ENCODE results near the gene STON1. TPM values are rescaled to one million over a fixed set of nuclear protein-coding genes. Genes with fewer than 3 reads are reported as not detected.
"Not testable (repeated sequence)": the region's sequence is repeated elsewhere in the genome, so short reads cannot be mapped to it uniquely, and the experiment has no call there.

The STON1 gene
- total and polyA plus RNA-seq, 2 of the 8 experiments (the other 6 are each of a cell fraction or from before 2014, with no cell fraction given): 5.0 to 10.1 TPM

- no peak for TF ChIP-seq SIN3A (conservative IDR thresholded peaks at IDR 0.05 in 1 of 2, IDR thresholded peaks at IDR 0.05 in 1 of 2; ENCODE audit: low read depth in 1 of 2, low read length in 2 of 2)
These were observed 83.3 kb downstream of the STON1 start (continued) for GRCh38 chr2:48613211-48613610.

- H4K8ac ChIP-seq (ENCODE audit: extremely low read depth, insufficient read depth, low read length); H4K91ac ChIP-seq (replicated peaks; ENCODE audit: insufficient read length, low read length); H3K14ac ChIP-seq (ENCODE audit: insufficient read length); H2BK20ac ChIP-seq (ENCODE audit: low read length); H3K79me1 ChIP-seq (ENCODE audit: low read depth, low read length); H4K5ac ChIP-seq (ENCODE audit: insufficient read length, low read depth, low read length); H3K23ac ChIP-seq (ENCODE audit: insufficient read length); H3K56ac ChIP-seq (replicated peaks; ENCODE audit: insufficient read length, low read depth, low read length); DNase-seq (ENCODE audit: low read depth in 1 of 2, low spot score in 2 of 2); H3K27me3 ChIP-seq (replicated peaks in 1 of 4; ENCODE audit: control insufficient read depth in 3 of 4, extremely low read depth in 1 of 4, insufficient read depth in 3 of 4, low read length in 3 of 4); H2BK120ac ChIP-seq (replicated peaks; ENCODE audit: low read depth, low read length); H3K4me1 ChIP-seq (replicated peaks in 1 of 4; ENCODE audit: control insufficient read depth in 3 of 4, insufficient read depth in 4 of 4, low read length in 3 of 4); H2AK5ac ChIP-seq (ENCODE audit: low read depth, low read length); H2BK15ac ChIP-seq (ENCODE audit: low read length); H2AFZ ChIP-seq (ENCODE audit: low read length); H3K4me2 ChIP-seq (ENCODE audit: insufficient read depth in 1 of 2, low read depth in 2 of 2, low read length in 2 of 2); H3K27ac ChIP-seq (ENCODE audit: low read depth, low read length); H3K23me2 ChIP-seq (ENCODE audit: low read depth, low read length); H3K4me3 ChIP-seq (ENCODE audit: extremely low read depth in 1 of 4, insufficient read depth in 2 of 4, low read depth in 3 of 4, low read length in 4 of 4); H3K9ac ChIP-seq (replicated peaks in 1 of 4; ENCODE audit: extremely low read depth in 1 of 4, low read depth in 3 of 4, low read length in 3 of 4); H3K36me3 ChIP-seq (ENCODE audit: control insufficient read depth in 2 of 4, insufficient read depth in 4 of 4, low read length in 3 of 4); H4K20me1 ChIP-seq (replicated peaks in 1 of 2; ENCODE audit: control insufficient read depth in 1 of 2, insufficient read depth in 2 of 2, low read length in 2 of 2); POLR2A ChIA-PET (ENCODE audit: partially characterized antibody); H2BK5ac ChIP-seq (ENCODE audit: low read depth, low read length); H3K18ac ChIP-seq (ENCODE audit: extremely low read depth, low read length); H3K4ac ChIP-seq (replicated peaks; ENCODE audit: insufficient read length, low read depth, low read length); H2BK12ac ChIP-seq (ENCODE audit: low read depth, low read length); FAIRE-seq; H3K79me2 ChIP-seq (ENCODE audit: control insufficient read depth in 1 of 2, insufficient read depth in 2 of 2, low read length in 2 of 2): not testable (repeated sequence)
- WGBS, 2 experiments (ENCODE audit: extremely low coverage in 1 of 2, insufficient coverage in 1 of 2, insufficient read length in 1 of 2, insufficient replicate concordance in 2 of 2, low coverage in 1 of 2, low lambda C conversion rate in 2 of 2, missing lambda C conversion rate in 1 of 2): no CpG with 5 or more reads among the region's 35 CpGs
- peaks cover 0 to 11% of the 10 kb centered on the region in 2 experiments; a peak in 2 of 4 replicates for H3K9me3 ChIP-seq (ENCODE audit: insufficient read depth in 2 of 2, low read depth in 1 of 2, low read length in 1 of 2)
- CTCF ChIA-PET (ENCODE audit: partially characterized antibody): interaction anchor here (0.6 to 0.7 kb wide), 2 partner anchors 12 to 24 kb away, joined by 5 to 6 read pairs; no protein-coding TSS in a partner anchor
These were observed 84.6 kb downstream of the STON1 start for GRCh38 chr2:48614581-48614980.
